ENCODE data around the gene RGS3.

RGS3 gene

GRCh38 chr9:113608082-113608685, 144.7 kb downstream of the RGS3 start:
- DNase-seq, result no peak

GRCh38 chr9:113609562-113610318, 146.2 kb downstream of the RGS3 start:
- DNase-seq, result no peak

- no peak for DNase-seq
Measured at GRCh38 chr9:113611461-113612215, 148.1 kb downstream of the RGS3 start.

- DNase-seq, result no peak
Measured at GRCh38 chr9:113612216-113612747, 148.8 kb downstream of the RGS3 start.

GRCh38 chr9:113612828-113613227, 149.3 kb downstream of the RGS3 start:
- DNase-seq, result no peak

- no peak for DNase-seq
Measured at GRCh38 chr9:113613815-113614413, 150.4 kb downstream of the RGS3 start.

- DNase-seq, result no peak
Measured at GRCh38 chr9:113614843-113615648, 151.5 kb downstream of the RGS3 start.

- no peak for DNase-seq
Measured at GRCh38 chr9:113616116-113616515, 152.6 kb downstream of the RGS3 start.

- no peak for DNase-seq
Measured at GRCh38 chr9:113616621-113617496, 153.3 kb downstream of the RGS3 start.

- no peak for DNase-seq
Measured at GRCh38 chr9:113617550-113617949, 154.0 kb downstream of the RGS3 start.

- DNase-seq, result no peak
Measured at GRCh38 chr9:113618836-113619490, 155.4 kb downstream of the RGS3 start.

GRCh38 chr9:113619491-113620376, 156.2 kb downstream of the RGS3 start:
- no peak for DNase-seq

GRCh38 chr9:113620377-113621161, 157.0 kb downstream of the RGS3 start:
- DNase-seq, result peak; percentile 40

- DNase-seq, result no peak
Measured at GRCh38 chr9:113621309-113621791, 157.8 kb downstream of the RGS3 start.

GRCh38 chr9:113621980-113622379, 158.5 kb downstream of the RGS3 start:
- DNase-seq, result no peak

GRCh38 chr9:113622600-113623400, 159.3 kb downstream of the RGS3 start:
- no peak for DNase-seq

GRCh38 chr9:113623851-113624485, 160.4 kb downstream of the RGS3 start:
- DNase-seq, result no peak

Measured in DMS 273 treated with DMSO at 0.1 percent for 48 hours (cell line).